K562 (cell line): ENCODE data around the gene CBLC. TPM values are rescaled to one million over a fixed set of nuclear protein-coding genes. Genes with fewer than 3 reads are reported as not detected.
A peak's percentile ranks its signal among the peaks of the same experiment; 100 is the strongest.

ENCODE experiments used
- HLTF ChIP-seq: fragments of 450-650 bp; IDR thresholded peaks from 2 replicates; pipeline ENCODE4 v1.6.1; 2016
- LEF1 ChIP-seq: fragments of 450-650 bp; IDR thresholded peaks from 2 replicates; pipeline ENCODE4 v1.6.1; 2016; ENCODE audit warnings: mild to moderate bottlenecking
- TCFL5 ChIP-seq: fragments of 250-450 bp; sonication (Bioruptor Pico); conservative IDR thresholded peaks from 2 replicates; pipeline ENCODE4 v1.6.1; 2021; ENCODE audit warnings: mild to moderate bottlenecking, moderate library complexity, matching md5 sums
- ZNF12 ChIP-seq: sonication (generic); formaldehyde crosslinking; IDR thresholded peaks from 2 replicates; pipeline ENCODE4 v1.4.0; 2020; ENCODE audit warnings: mild to moderate bottlenecking, missing genetic modification reagents
- ZNF134 ChIP-seq: fragments of 250-450 bp; sonication (Bioruptor Pico); conservative IDR thresholded peaks from 2 replicates; pipeline ENCODE4 v1.4.0; 2020
- ZNF431 ChIP-seq: sonication (generic); formaldehyde crosslinking; IDR thresholded peaks from 2 replicates; pipeline ENCODE4 v1.8.0; 2022; ENCODE audit warnings: mild to moderate bottlenecking, missing genetic modification reagents
- ZNF699 ChIP-seq: fragments of 250-450 bp; sonication (Bioruptor Pico); IDR thresholded peaks from 2 replicates; pipeline ENCODE4 v1.8.0; 2021; ENCODE audit warnings: mild to moderate bottlenecking, moderate library complexity; ENCODE audit not compliant: insufficient replicate concordance
- polyA plus RNA-seq, 8 experiments: library from polyadenylated mRNA; depleted of rRNA in 4 of 8; stranded (reverse) in 5 of 8; unstranded in 3 of 8; fragments of >200 nt; fragmentation: Nextera tagmentation in 2 of 8; fragmentation: Illumina TruSeq in 1 of 8; extraction: Ambion mirVana in 2 of 8; extraction: Trizol in 1 of 8; gene quantifications; 2 replicates each; pipeline versions ENCODE4 v1.2.1 to v1.2.3, GENCODE V29; 2011 to 2014; ENCODE audit warnings: inconsistent platforms in 1 of 8, missing spikeins in 1 of 8
- total RNA-seq, 7 experiments: library from RNA; depleted of rRNA in 6 of 7; stranded (reverse); fragments of >200 nt in 6 of 7; fragmentation: Illumina TruSeq in 2 of 7; extraction: Trizol in 2 of 7; gene quantifications; 2 replicates each; pipeline versions ENCODE4 v1.2.1 to v1.2.3, GENCODE V29; 2011 to 2021; ENCODE audit warnings: low replicate concordance in 1 of 7
- TF ChIP-seq, protein P1 (sequence below): fragments of 450-650 bp; formaldehyde crosslinking; IDR thresholded peaks from 2 replicates; pipeline ENCODE4 v1.4.0; 2020; ENCODE audit warnings: mild to moderate bottlenecking, mixed read lengths
- TF ChIP-seq, protein P2 (sequence below): fragments of 150-350 bp; conservative IDR thresholded peaks from 2 replicates; pipeline ENCODE4 v1.6.1; 2014; ENCODE audit warnings: low read length
- TF ChIP-seq, protein P3 (sequence below): fragments of 450-650 bp; formaldehyde crosslinking; IDR thresholded peaks from 2 replicates; pipeline ENCODE4 v1.4.0; 2020; ENCODE audit warnings: mild to moderate bottlenecking, moderate library complexity
- TF ChIP-seq, protein P4 (sequence below): sonication (generic); formaldehyde crosslinking; IDR thresholded peaks from 2 replicates; pipeline ENCODE4 v1.8.0; 2022; ENCODE audit warnings: mild to moderate bottlenecking, missing genetic modification reagents
- TF ChIP-seq, protein P5 (sequence below), 2 experiments: fragments of 150-350 bp in 1 of 2; IDR thresholded peaks; 2 replicates each; pipeline ENCODE4 v1.6.1; 2012 to 2016; ENCODE audit warnings: low read depth in 2 of 2, low read length in 2 of 2, mild to moderate bottlenecking in 1 of 2, moderate library complexity in 1 of 2

The CBLC gene
- total and polyA plus RNA-seq, 9 of the 15 experiments (the other 6 are each of a cell fraction or from before 2014, with no cell fraction given), result 0.09 TPM; not detected in 8

DNA sequence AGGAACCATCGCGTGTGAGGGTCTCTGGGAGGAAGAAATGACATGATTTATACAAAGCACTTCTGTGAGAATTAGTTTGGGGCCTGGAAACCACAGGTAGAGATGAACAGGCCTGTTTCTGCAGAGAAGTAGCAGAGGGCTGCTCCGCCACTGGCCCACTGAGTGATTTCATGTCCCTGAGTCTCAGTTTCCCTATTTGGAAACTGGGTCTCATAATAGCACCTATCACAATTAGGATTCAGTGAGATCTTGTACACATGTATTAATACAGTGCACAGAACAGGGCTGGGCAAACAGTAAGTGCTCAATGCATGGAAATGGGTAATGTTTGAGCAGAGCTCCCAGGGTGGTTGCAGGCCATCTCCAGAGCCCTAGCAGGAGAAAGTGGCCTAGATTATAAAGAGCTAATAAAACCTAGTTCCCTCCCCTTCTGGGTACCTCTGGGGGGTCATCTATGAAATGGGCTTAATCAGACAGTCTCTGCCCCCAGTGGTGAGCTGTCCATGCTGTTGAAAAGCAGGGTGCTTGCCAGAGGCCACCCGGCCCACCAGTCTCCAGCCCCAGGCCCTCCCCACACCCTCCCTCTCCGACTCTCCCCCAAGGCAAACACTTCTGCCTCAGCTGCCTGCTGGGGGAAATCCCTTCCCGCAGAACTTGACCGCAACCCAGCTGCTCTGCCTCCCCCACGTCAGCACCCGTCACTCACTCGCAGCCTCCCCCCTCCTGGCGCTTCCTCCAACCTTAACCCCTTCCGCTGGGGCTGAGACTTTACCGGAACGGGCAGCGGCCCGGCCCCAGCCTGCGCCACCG lies 24.7 kb upstream of the CBLC start (continued):
- TF ChIP-seq, protein P1, sequence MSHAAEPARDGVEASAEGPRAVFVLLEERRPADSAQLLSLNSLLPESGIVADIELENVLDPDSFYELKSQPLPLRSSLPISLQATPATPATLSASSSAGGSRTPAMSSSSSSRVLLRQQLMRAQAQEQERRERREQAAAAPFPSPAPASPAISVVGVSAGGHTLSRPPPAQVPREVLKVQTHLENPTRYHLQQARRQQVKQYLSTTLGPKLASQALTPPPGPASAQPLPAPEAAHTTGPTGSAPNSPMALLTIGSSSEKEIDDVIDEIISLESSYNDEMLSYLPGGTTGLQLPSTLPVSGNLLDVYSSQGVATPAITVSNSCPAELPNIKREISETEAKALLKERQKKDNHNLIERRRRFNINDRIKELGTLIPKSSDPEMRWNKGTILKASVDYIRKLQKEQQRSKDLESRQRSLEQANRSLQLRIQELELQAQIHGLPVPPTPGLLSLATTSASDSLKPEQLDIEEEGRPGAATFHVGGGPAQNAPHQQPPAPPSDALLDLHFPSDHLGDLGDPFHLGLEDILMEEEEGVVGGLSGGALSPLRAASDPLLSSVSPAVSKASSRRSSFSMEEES, result no peak
- TF ChIP-seq ZNF431 (CRISPR knock-in tag), result 0 out of 2 replicates have a peak, but pooled peaks have one; percentile 34
- TF ChIP-seq, protein P2, sequence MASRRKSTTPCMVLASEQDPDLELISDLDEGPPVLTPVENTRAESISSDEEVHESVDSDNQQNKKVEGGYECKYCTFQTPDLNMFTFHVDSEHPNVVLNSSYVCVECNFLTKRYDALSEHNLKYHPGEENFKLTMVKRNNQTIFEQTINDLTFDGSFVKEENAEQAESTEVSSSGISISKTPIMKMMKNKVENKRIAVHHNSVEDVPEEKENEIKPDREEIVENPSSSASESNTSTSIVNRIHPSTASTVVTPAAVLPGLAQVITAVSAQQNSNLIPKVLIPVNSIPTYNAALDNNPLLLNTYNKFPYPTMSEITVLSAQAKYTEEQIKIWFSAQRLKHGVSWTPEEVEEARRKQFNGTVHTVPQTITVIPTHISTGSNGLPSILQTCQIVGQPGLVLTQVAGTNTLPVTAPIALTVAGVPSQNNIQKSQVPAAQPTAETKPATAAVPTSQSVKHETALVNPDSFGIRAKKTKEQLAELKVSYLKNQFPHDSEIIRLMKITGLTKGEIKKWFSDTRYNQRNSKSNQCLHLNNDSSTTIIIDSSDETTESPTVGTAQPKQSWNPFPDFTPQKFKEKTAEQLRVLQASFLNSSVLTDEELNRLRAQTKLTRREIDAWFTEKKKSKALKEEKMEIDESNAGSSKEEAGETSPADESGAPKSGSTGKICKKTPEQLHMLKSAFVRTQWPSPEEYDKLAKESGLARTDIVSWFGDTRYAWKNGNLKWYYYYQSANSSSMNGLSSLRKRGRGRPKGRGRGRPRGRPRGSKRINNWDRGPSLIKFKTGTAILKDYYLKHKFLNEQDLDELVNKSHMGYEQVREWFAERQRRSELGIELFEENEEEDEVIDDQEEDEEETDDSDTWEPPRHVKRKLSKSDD, result no peak
- TF ChIP-seq, protein P3, sequence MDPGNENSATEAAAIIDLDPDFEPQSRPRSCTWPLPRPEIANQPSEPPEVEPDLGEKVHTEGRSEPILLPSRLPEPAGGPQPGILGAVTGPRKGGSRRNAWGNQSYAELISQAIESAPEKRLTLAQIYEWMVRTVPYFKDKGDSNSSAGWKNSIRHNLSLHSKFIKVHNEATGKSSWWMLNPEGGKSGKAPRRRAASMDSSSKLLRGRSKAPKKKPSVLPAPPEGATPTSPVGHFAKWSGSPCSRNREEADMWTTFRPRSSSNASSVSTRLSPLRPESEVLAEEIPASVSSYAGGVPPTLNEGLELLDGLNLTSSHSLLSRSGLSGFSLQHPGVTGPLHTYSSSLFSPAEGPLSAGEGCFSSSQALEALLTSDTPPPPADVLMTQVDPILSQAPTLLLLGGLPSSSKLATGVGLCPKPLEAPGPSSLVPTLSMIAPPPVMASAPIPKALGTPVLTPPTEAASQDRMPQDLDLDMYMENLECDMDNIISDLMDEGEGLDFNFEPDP (CRISPR knock-in tag), result no peak
- TF ChIP-seq TCFL5 (CRISPR knock-in tag), result no peak
- TF ChIP-seq ZNF134, result 0 out of 2 replicates have a peak, but pooled peaks have one; percentile 6
- TF ChIP-seq, protein P4, sequence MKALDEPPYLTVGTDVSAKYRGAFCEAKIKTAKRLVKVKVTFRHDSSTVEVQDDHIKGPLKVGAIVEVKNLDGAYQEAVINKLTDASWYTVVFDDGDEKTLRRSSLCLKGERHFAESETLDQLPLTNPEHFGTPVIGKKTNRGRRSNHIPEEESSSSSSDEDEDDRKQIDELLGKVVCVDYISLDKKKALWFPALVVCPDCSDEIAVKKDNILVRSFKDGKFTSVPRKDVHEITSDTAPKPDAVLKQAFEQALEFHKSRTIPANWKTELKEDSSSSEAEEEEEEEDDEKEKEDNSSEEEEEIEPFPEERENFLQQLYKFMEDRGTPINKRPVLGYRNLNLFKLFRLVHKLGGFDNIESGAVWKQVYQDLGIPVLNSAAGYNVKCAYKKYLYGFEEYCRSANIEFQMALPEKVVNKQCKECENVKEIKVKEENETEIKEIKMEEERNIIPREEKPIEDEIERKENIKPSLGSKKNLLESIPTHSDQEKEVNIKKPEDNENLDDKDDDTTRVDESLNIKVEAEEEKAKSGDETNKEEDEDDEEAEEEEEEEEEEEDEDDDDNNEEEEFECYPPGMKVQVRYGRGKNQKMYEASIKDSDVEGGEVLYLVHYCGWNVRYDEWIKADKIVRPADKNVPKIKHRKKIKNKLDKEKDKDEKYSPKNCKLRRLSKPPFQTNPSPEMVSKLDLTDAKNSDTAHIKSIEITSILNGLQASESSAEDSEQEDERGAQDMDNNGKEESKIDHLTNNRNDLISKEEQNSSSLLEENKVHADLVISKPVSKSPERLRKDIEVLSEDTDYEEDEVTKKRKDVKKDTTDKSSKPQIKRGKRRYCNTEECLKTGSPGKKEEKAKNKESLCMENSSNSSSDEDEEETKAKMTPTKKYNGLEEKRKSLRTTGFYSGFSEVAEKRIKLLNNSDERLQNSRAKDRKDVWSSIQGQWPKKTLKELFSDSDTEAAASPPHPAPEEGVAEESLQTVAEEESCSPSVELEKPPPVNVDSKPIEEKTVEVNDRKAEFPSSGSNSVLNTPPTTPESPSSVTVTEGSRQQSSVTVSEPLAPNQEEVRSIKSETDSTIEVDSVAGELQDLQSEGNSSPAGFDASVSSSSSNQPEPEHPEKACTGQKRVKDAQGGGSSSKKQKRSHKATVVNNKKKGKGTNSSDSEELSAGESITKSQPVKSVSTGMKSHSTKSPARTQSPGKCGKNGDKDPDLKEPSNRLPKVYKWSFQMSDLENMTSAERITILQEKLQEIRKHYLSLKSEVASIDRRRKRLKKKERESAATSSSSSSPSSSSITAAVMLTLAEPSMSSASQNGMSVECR (CRISPR knock-in tag), result peak; percentile 97
- TF ChIP-seq ZNF699 (CRISPR knock-in tag), result no peak
- TF ChIP-seq, protein P5, sequence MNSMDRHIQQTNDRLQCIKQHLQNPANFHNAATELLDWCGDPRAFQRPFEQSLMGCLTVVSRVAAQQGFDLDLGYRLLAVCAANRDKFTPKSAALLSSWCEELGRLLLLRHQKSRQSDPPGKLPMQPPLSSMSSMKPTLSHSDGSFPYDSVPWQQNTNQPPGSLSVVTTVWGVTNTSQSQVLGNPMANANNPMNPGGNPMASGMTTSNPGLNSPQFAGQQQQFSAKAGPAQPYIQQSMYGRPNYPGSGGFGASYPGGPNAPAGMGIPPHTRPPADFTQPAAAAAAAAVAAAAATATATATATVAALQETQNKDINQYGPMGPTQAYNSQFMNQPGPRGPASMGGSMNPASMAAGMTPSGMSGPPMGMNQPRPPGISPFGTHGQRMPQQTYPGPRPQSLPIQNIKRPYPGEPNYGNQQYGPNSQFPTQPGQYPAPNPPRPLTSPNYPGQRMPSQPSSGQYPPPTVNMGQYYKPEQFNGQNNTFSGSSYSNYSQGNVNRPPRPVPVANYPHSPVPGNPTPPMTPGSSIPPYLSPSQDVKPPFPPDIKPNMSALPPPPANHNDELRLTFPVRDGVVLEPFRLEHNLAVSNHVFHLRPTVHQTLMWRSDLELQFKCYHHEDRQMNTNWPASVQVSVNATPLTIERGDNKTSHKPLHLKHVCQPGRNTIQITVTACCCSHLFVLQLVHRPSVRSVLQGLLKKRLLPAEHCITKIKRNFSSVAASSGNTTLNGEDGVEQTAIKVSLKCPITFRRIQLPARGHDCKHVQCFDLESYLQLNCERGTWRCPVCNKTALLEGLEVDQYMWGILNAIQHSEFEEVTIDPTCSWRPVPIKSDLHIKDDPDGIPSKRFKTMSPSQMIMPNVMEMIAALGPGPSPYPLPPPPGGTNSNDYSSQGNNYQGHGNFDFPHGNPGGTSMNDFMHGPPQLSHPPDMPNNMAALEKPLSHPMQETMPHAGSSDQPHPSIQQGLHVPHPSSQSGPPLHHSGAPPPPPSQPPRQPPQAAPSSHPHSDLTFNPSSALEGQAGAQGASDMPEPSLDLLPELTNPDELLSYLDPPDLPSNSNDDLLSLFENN (IDR thresholded peaks at IDR 0.05; ENCODE audit: low read depth in 2 of 2, low read length in 2 of 2), result peak in 1 of 2 experiments; percentile 93; a peak in 2 of 4 replicates
- TF ChIP-seq LEF1, result peak; percentile 91
- TF ChIP-seq HLTF, result peak; percentile 74; the same call in 1 of the 2 replicates
- TF ChIP-seq ZNF12 (CRISPR knock-in tag), result 0 out of 2 replicates have a peak, but pooled peaks have one; percentile 35
